Glutamatergic neuron (in vitro differentiated cells): Measurements from ENCODE around the gene IL21R. TPM values are rescaled to one million over a fixed set of nuclear protein-coding genes. Genes with fewer than 3 reads are reported as not detected.

Experiments
- DNase-seq: peaks from one replicate; pipeline ENCODE4 v3.0.0; 2022
- H3K27ac Mint-ChIP-seq: one replicate; pipeline ENCODE4 v1.8.0; 2020; ENCODE audit warnings: mild to moderate bottlenecking, mixed read lengths, inconsistent platforms; ENCODE audit not compliant: unreplicated experiment
- H3K27me3 Mint-ChIP-seq: one replicate; pipeline ENCODE4 v1.8.0; 2020; ENCODE audit warnings: mild to moderate bottlenecking, moderate library complexity, mixed read lengths, inconsistent platforms; ENCODE audit not compliant: unreplicated experiment
- H3K36me3 Mint-ChIP-seq: one replicate; pipeline ENCODE4 v1.8.0; 2020; ENCODE audit warnings: mild to moderate bottlenecking, mixed read lengths, inconsistent platforms; ENCODE audit not compliant: unreplicated experiment
- H3K4me1 Mint-ChIP-seq: one replicate; pipeline ENCODE4 v1.8.0; 2020; ENCODE audit warnings: mild to moderate bottlenecking, low read depth, mixed read lengths, inconsistent platforms; ENCODE audit not compliant: unreplicated experiment
- H3K4me3 Mint-ChIP-seq: one replicate; pipeline ENCODE4 v1.8.0; 2020; ENCODE audit warnings: mild to moderate bottlenecking, mixed read lengths, inconsistent platforms; ENCODE audit not compliant: unreplicated experiment
- H3K9me3 Mint-ChIP-seq: one replicate; pipeline ENCODE4 v1.8.0; 2020; ENCODE audit warnings: mild to moderate bottlenecking, moderate library complexity, mixed read lengths, inconsistent platforms; ENCODE audit not compliant: unreplicated experiment
- total RNA-seq: library from RNA; stranded (reverse); fragmentation: NEBNext Ultra II Directional; extraction: Animal tissue kit (Norgen Biotek cat#: 25700); gene quantifications from one replicate; pipeline ENCODE4 v1.2.1, GENCODE V29; 2021; ENCODE audit not compliant: unreplicated experiment
- TF ChIP-seq, protein P1 (sequence below): fragments of 200-600 bp; sonication (generic); IDR thresholded peaks from one replicate; pipeline ENCODE4 v1.5.0; 2021; ENCODE audit not compliant: partially characterized antibody, unreplicated experiment

IL21R gene
- total RNA-seq, 1 donor from 2014 or later: 0.86 TPM

GRCh38 chr16:27447301-27447700 is 45.3 kb downstream of the IL21R start:
- Mint-ChIP-seq H3K36me3 (peaks cover 20% of the 10 kb centered on the region), H3K4me3 (no peak overlapping the region), H3K9me3 (peaks cover 5% of the 10 kb centered on the region), H3K4me1 (no peaks in the 10 kb centered on the region), H3K27ac (no peak overlapping the region), H3K27me3 (peaks cover 4% of the 10 kb centered on the region)
- TF ChIP-seq, protein P1, sequence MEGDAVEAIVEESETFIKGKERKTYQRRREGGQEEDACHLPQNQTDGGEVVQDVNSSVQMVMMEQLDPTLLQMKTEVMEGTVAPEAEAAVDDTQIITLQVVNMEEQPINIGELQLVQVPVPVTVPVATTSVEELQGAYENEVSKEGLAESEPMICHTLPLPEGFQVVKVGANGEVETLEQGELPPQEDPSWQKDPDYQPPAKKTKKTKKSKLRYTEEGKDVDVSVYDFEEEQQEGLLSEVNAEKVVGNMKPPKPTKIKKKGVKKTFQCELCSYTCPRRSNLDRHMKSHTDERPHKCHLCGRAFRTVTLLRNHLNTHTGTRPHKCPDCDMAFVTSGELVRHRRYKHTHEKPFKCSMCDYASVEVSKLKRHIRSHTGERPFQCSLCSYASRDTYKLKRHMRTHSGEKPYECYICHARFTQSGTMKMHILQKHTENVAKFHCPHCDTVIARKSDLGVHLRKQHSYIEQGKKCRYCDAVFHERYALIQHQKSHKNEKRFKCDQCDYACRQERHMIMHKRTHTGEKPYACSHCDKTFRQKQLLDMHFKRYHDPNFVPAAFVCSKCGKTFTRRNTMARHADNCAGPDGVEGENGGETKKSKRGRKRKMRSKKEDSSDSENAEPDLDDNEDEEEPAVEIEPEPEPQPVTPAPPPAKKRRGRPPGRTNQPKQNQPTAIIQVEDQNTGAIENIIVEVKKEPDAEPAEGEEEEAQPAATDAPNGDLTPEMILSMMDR: no peak
- DNase-seq: no peak

DNA sequence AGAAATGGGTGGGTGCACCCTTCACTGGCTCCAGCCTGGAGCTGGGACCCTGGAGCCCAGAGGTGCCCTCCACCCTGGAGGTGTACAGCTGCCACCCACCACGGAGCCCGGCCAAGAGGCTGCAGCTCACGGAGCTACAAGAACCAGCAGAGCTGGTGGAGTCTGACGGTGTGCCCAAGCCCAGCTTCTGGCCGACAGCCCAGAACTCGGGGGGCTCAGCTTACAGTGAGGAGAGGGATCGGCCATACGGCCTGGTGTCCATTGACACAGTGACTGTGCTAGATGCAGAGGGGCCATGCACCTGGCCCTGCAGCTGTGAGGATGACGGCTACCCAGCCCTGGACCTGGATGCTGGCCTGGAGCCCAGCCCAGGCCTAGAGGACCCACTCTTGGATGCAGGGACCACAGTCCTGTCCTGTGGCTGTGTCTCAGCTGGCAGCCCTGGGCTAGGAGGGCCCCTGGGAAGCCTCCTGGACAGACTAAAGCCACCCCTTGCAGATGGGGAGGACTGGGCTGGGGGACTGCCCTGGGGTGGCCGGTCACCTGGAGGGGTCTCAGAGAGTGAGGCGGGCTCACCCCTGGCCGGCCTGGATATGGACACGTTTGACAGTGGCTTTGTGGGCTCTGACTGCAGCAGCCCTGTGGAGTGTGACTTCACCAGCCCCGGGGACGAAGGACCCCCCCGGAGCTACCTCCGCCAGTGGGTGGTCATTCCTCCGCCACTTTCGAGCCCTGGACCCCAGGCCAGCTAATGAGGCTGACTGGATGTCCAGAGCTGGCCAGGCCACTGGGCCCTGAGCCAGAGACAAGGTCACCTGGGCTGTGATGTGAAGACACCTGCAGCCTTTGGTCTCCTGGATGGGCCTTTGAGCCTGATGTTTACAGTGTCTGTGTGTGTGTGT is 46.8 kb downstream of the IL21R start:
- peaks cover 10% of the 10 kb centered on the region for H3K9me3 Mint-ChIP-seq
- peaks cover 8% of the 10 kb centered on the region for H3K27me3 Mint-ChIP-seq
- no peaks in the 10 kb centered on the region for H3K4me1 Mint-ChIP-seq
- DNase-seq: no peak
- no peak overlapping the region for H3K4me3 Mint-ChIP-seq
- TF ChIP-seq, protein P1: no peak
- H3K27ac Mint-ChIP-seq: no peak overlapping the region
- peaks cover 16% of the 10 kb centered on the region for H3K36me3 Mint-ChIP-seq

- Mint-ChIP-seq H3K4me1 (no peaks in the 10 kb centered on the region), H3K4me3 (no peak overlapping the region), H3K27me3 (peaks cover 8% of the 10 kb centered on the region), H3K27ac (peak overlapping the region; percentile 43), H3K9me3 (peaks cover 10% of the 10 kb centered on the region), H3K36me3 (peaks cover 12% of the 10 kb centered on the region)
- DNase-seq: no peak
- TF ChIP-seq, protein P1: no peak
Measured at GRCh38 chr16:27449434-27450195, 47.6 kb downstream of the IL21R start.

DNA sequence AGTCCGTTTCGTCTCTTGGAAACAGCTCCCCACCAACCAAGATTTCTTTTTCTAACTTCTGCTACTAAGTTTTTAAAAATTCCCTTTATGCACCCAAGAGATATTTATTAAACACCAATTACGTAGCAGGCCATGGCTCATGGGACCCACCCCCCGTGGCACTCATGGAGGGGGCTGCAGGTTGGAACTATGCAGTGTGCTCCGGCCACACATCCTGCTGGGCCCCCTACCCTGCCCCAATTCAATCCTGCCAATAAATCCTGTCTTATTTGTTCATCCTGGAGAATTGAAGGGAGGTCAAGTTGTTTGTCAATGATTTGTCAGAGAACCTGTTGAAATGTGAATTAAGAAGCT is 48.2 kb downstream of the IL21R start:
- TF ChIP-seq, protein P1: no peak
- peaks cover 8% of the 10 kb centered on the region for H3K27me3 Mint-ChIP-seq
- peaks cover 12% of the 10 kb centered on the region for H3K36me3 Mint-ChIP-seq
- no peaks in the 10 kb centered on the region for H3K4me1 Mint-ChIP-seq
- peaks cover 10% of the 10 kb centered on the region for H3K9me3 Mint-ChIP-seq
- no peak overlapping the region for H3K4me3 Mint-ChIP-seq
- no peak overlapping the region for H3K27ac Mint-ChIP-seq
- no peak for DNase-seq
